Uterus (tissue), 4 donors: ENCODE data around the gene TMEM203. TPM values are rescaled to one million over a fixed set of nuclear protein-coding genes. Genes with fewer than 3 reads are reported as not detected.

ENCODE experiments used
- DNase-seq, 2 donors: peaks; one replicate each; pipeline ENCODE4 v3.0.0-alpha.2; 2019 to 2020
- H3K27ac ChIP-seq, 2 donors: fragments of 200-600 bp; sonication (generic); 1 replicate in 1 of 2; 2 replicates in 1 of 2; pipeline ENCODE4 v1.5.1; 2016 to 2018
- H3K27me3 ChIP-seq, 2 donors: fragments of 200-600 bp; sonication (generic); one replicate each; pipeline ENCODE4 v1.5.1; 2018 to 2019; ENCODE audit warnings: control low read depth in 1 of 2
- H3K36me3 ChIP-seq, 2 donors: fragments of 200-600 bp; sonication (generic); one replicate each; pipeline ENCODE4 v1.5.1; 2019; ENCODE audit warnings: control low read depth in 1 of 2
- H3K4me1 ChIP-seq, 2 donors: fragments of 200-600 bp; sonication (generic); one replicate each; pipeline ENCODE4 v1.5.1; 2018 to 2019; ENCODE audit warnings: control low read depth in 1 of 2
- H3K4me3 ChIP-seq, 2 donors: fragments of 200-600 bp; sonication (generic); 1 replicate in 1 of 2; 2 replicates in 1 of 2; pipeline ENCODE4 v1.5.1; 2018 to 2019; ENCODE audit warnings: mild to moderate bottlenecking in 1 of 2
- H3K9me3 ChIP-seq, 2 donors: fragments of 200-600 bp; sonication (generic); one replicate each; pipeline ENCODE4 v1.5.1; 2019; ENCODE audit warnings: control low read depth in 1 of 2
- POLR2A ChIP-seq, 2 donors: fragments of 450-650 bp; IDR thresholded peaks; one replicate each; pipeline ENCODE4 v1.6.1; 2016; ENCODE audit warnings: antibody characterized with exemption in 2 of 2, mild to moderate bottlenecking in 1 of 2, moderate library complexity in 1 of 2
- intact Hi-C: fragments of 100-400 bp; cut with DNase I; formaldehyde crosslinking; loops from one replicate; pipeline ENCODE4 v1.15.1; 2023; ENCODE audit warnings: low total_unique reads
- total RNA-seq, 4 donors: library from RNA; depleted of rRNA in 3 of 4; stranded (reverse); fragments of >200 nt in 3 of 4; gene quantifications; one replicate each; pipeline versions ENCODE4 v1.1.0 to v1.2.4, GENCODE V29; 2014 to 2023
- TF ChIP-seq, protein P1 (sequence below), 4 experiments: fragments of 200-600 bp in 2 of 4; fragments of 450-650 bp in 2 of 4; sonication (generic) in 2 of 4; IDR thresholded peaks; one replicate each; pipeline ENCODE4 v1.5.1; 2016 to 2019; ENCODE audit warnings: antibody characterized with exemption in 4 of 4, mild to moderate bottlenecking in 2 of 4, moderate library complexity in 1 of 4
- donor health status: DM: yes; HTN: yes; CAD: no.

The TMEM203 gene
- total RNA-seq, 4 donors from 2014 or later: 33.2 to 53.3 (median 38.7) TPM

DNA sequence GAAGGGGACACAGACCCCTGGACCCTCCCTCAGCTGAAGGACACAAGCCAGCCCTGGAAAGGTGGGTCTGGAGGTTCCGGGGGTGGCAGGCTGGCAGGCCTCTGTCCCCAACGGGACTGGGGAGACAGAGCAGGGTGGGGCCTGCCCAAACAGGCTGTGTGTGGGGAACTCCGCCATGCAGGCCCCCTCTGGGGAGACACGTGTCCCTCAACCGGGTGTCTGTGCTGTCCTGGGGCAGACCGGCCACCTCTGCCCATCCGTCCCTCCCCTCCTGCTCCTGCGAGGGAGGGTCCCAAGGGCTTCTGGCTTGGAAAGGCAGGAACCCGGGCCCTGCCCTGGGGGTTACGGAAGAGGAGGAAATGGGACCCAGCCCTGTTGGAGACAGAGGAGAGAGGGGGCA is 26.7 kb upstream of the TMEM203 start:
- H3K4me1 ChIP-seq: peaks cover 0 to 9% of the 10 kb centered on the region in 2 donors
- H3K27me3 ChIP-seq: peaks cover 9 to 29% of the 10 kb centered on the region in 2 donors
- H3K36me3 ChIP-seq: no peaks in the 10 kb centered on the region
- DNase-seq: no peak
- H3K9me3 ChIP-seq: no peaks in the 10 kb centered on the region
- TF ChIP-seq, protein P1, sequence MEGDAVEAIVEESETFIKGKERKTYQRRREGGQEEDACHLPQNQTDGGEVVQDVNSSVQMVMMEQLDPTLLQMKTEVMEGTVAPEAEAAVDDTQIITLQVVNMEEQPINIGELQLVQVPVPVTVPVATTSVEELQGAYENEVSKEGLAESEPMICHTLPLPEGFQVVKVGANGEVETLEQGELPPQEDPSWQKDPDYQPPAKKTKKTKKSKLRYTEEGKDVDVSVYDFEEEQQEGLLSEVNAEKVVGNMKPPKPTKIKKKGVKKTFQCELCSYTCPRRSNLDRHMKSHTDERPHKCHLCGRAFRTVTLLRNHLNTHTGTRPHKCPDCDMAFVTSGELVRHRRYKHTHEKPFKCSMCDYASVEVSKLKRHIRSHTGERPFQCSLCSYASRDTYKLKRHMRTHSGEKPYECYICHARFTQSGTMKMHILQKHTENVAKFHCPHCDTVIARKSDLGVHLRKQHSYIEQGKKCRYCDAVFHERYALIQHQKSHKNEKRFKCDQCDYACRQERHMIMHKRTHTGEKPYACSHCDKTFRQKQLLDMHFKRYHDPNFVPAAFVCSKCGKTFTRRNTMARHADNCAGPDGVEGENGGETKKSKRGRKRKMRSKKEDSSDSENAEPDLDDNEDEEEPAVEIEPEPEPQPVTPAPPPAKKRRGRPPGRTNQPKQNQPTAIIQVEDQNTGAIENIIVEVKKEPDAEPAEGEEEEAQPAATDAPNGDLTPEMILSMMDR (IDR thresholded peaks at IDR 0.05): no peak
- TF ChIP-seq POLR2A (IDR thresholded peaks at IDR 0.05): no peak
- intact Hi-C loops: no loop called here
- no peak overlapping the region for H3K27ac ChIP-seq
- H3K4me3 ChIP-seq: no peak overlapping the region

DNA sequence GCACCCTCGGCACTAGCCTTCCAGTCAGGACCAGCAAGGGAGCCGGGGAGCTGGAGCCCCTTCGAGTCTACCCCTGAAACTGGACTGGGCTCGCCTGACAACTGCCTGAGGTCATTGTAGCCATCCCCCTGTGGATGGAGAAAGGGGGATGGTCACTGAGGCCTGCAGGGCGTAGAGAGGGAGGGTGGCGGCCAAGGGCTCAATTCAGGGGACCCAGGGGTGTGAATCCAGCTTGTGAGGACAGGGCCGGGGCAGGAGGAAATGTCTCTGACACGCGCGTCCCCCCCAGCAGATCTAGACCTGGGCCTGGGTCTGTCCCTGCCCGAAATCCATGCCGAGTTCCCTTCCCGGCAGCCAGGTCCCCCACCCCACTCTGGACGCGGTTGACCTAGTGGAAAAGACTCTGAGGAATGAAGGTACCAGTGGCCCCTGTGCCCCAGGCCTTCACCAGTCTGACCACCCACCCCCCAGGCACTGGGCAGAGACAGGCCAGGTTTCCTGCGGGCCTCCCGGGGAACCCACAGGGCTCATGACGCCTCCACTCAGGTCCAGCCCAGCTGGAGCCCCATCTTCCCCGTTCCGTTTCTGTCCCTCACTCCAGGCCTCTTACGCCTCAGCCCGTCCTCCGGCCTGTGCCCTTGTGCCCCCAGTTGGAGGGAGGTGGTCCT is 26.1 kb upstream of the TMEM203 start:
- intact Hi-C loops: no loop called here
- Histone ChIP-seq H3K4me1 (peaks cover 0 to 6% of the 10 kb centered on the region in 2 donors), H3K4me3 (no peak overlapping the region), H3K27me3 (peaks cover 9 to 29% of the 10 kb centered on the region in 2 donors), H3K36me3 (no peaks in the 10 kb centered on the region), H3K9me3 (no peaks in the 10 kb centered on the region), H3K27ac (no peak overlapping the region)
- TF ChIP-seq, protein P1 (IDR thresholded peaks at IDR 0.05): no peak
- TF ChIP-seq POLR2A (IDR thresholded peaks at IDR 0.05): no peak
- DNase-seq: no peak

DNA sequence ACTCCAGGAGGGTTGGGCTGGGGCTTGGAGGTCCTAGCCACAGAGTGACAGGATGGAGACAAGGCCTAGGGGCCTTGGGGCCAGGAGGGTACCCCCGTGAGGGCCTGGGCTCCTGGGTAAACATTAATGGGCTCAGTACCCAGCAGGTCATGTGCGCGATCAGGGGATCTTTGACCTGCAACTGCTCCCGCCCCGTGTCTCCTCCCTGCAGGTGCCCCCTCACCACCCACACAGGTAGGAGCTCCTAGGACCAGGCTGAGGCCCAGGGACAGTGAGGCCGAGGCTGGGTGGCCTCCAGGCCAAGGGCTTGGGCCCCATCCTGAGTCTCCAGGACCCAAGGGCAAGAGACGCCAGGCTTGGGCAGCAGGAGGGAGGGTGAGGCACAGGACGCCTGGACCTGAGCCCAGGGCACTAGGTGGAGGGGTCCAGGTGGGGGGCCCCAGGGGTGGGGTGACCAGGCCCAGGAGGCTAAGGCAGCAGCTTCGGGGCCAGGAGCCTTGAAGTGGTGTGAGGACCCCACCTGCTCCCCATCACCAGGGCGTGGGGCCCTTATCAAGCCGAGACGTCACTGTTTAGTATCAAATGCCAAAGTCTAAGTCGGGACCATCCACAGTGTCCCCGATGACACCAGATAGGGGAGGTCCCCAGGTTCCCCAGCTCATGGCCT is 25.4 kb upstream of the TMEM203 start, which contains the start of gene SLC34A3:
Gene SLC34A3 (plus strand): TSS at position 197 of the 667 bp plus-strand sequence. CDS start 802 bp downstream, outside the sequence.
- TF ChIP-seq, protein P1 (IDR thresholded peaks at IDR 0.05): no peak
- TF ChIP-seq POLR2A (IDR thresholded peaks at IDR 0.05): no peak
- no peak for DNase-seq
- H3K27ac ChIP-seq: no peak within 1 kb of the TSS
- no peaks in the 10 kb centered on the region for H3K9me3 ChIP-seq
- peaks cover 9 to 29% of the 10 kb centered on the region in 2 donors for H3K27me3 ChIP-seq
- H3K4me3 ChIP-seq: no peak within 1 kb of the TSS
- intact Hi-C loops: no loop called here
- no peaks in the 10 kb centered on the region for H3K4me1 ChIP-seq
- H3K36me3 ChIP-seq: no peaks in the 10 kb centered on the region

DNA sequence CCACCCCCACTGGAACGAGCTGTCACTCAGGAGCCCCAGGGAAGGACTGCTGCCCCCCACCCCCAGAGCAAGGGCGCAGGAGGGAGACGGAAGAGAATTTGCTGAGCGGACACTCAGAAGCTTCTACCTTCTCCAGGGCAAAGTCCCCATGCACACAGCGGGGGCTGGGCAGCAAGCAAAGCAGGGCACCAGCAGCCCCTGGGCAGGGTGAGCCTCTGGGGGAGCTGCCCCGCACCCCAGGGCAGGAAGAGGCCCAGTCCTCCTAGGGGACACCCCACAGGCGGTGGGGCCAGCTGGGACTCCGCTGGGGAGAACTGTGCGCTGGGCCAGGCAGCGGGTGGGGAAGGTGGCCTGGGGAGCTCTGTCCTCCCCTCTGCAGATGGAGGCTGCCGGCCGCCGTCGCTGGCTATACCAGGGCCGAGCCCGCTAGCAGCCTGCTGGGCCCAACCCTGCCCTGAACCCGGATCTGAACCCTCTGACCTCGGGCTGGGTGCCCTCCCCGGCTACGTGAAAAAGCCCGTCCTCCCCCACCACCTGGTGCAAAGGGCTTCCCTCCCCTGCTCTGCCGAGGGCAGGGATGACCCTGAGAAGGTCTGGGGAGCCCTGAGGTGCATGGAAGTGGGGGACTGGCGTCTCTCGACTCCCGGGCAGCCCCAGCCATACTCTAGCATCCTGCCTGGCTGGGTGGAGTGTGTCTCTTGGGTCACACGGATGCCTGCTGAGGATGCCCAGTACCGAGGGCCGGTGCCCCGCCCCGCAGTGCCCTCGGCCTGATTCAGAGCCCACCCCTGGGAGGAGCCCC is 24.7 kb upstream of the TMEM203 start:
- Histone ChIP-seq H3K4me3 (no peak overlapping the region), H3K27me3 (peaks cover 9 to 29% of the 10 kb centered on the region in 2 donors), H3K36me3 (no peaks in the 10 kb centered on the region), H3K4me1 (no peaks in the 10 kb centered on the region), H3K9me3 (no peaks in the 10 kb centered on the region), H3K27ac (no peak overlapping the region)
- intact Hi-C loops: loop anchor here (10.0 kb wide), 1 partner anchor 115 kb away; the partner anchor contains the start of gene DPP7
- no peak for TF ChIP-seq POLR2A (IDR thresholded peaks at IDR 0.05)
- TF ChIP-seq, protein P1 (IDR thresholded peaks at IDR 0.05): no peak
- DNase-seq: no peak
